HTR-8/SVneo (cell line): ENCODE data around the gene NVL.

Experiments
- DNase-seq: peaks from one replicate; pipeline ENCODE4 v3.0.0; 2011; ENCODE audit warnings: low spot score, mixed read lengths; ENCODE audit not compliant: insufficient read length
- FAIRE-seq: peaks from 2 replicates; lab custom pipeline; 2011; peaks lifted over from hg19 to GRCh38; lab: Jason Lieb, UNC

Gene NVL

GRCh38 chr1:224289396-224289795, 40.6 kb downstream of the NVL start:
- no peak for FAIRE-seq

GRCh38 chr1:224287714-224288113, 42.3 kb downstream of the NVL start:
- FAIRE-seq (no peak), DNase-seq (no peak)

More at GRCh38 chr1:224289396-224289795, 40.6 kb downstream of the NVL start:
- DNase-seq, result no peak

GRCh38 chr1:224282140-224282539, 47.8 kb downstream of the NVL start:
- DNase-seq, result no peak
- FAIRE-seq, result no peak

GRCh38 chr1:224276771-224277487, 53.0 kb downstream of the NVL start:
- FAIRE-seq (no peak), DNase-seq (no peak)

- DNase-seq, result no peak
- FAIRE-seq, result peak; percentile 31
Measured at GRCh38 chr1:224274970-224275626, 54.9 kb downstream of the NVL start.

GRCh38 chr1:224273641-224274040, 56.3 kb downstream of the NVL start:
- no peak for FAIRE-seq
- peak; percentile 64 for DNase-seq

GRCh38 chr1:224271106-224271505, 58.9 kb downstream of the NVL start:
- FAIRE-seq (no peak), DNase-seq (no peak)

GRCh38 chr1:224267925-224268324, 62.0 kb downstream of the NVL start:
- peak; percentile 38 for DNase-seq
- FAIRE-seq, result no peak

- DNase-seq, result peak; percentile 67
- FAIRE-seq, result no peak
Measured at GRCh38 chr1:224266915-224267856, 62.8 kb downstream of the NVL start.

- DNase-seq (peak; percentile 31), FAIRE-seq (no peak)
Measured at GRCh38 chr1:224266105-224266914, 63.7 kb downstream of the NVL start.

- no peak for DNase-seq
- no peak for FAIRE-seq
Measured at GRCh38 chr1:224264321-224264720, 65.7 kb downstream of the NVL start.

GRCh38 chr1:224262373-224263054, 67.5 kb downstream of the NVL start:
- DNase-seq (no peak), FAIRE-seq (no peak)

GRCh38 chr1:224259986-224260385, 70.0 kb downstream of the NVL start:
- FAIRE-seq, result no peak

GRCh38 chr1:224258351-224258750, 71.6 kb downstream of the NVL start:
- DNase-seq (no peak), FAIRE-seq (no peak)

More at GRCh38 chr1:224259986-224260385, 70.0 kb downstream of the NVL start:
- peak; percentile 35 for DNase-seq

- FAIRE-seq, result no peak
- no peak for DNase-seq
Measured at GRCh38 chr1:224256640-224257039, 73.3 kb downstream of the NVL start.

- DNase-seq, result no peak
- FAIRE-seq, result no peak
Measured at GRCh38 chr1:224253721-224254120, 76.3 kb downstream of the NVL start.

- FAIRE-seq (no peak), DNase-seq (no peak)
Measured at GRCh38 chr1:224252479-224252878, 77.5 kb downstream of the NVL start.

- no peak for DNase-seq
- FAIRE-seq, result no peak
Measured at GRCh38 chr1:224251741-224252146, 78.2 kb downstream of the NVL start.

GRCh38 chr1:224245188-224245587, 84.8 kb downstream of the NVL start:
- FAIRE-seq (no peak), DNase-seq (no peak)
